Esophagus muscularis mucosa (tissue), 4 donors: ENCODE results near the gene ALKBH5. TPM values are rescaled to one million over a fixed set of nuclear protein-coding genes. Genes with fewer than 3 reads are reported as not detected.

Source experiments
- DNase-seq: peaks from one replicate; pipeline ENCODE4 v3.0.0-alpha.2; 2017; ENCODE audit errors: extremely low spot score
- H3K27ac ChIP-seq, 4 donors: fragments of 200-600 bp; sonication (generic); replicated peaks in 1 of 4; 1 replicate in 3 of 4; 2 replicates in 1 of 4; pipeline ENCODE4 v1.5.1; 2016 to 2019; ENCODE audit warnings: mild to moderate bottlenecking in 1 of 4
- H3K27me3 ChIP-seq, 4 donors: fragments of 200-600 bp; sonication (generic); one replicate each; pipeline versions ENCODE4 v1.5.1 to v1.6.0; 2016 to 2019
- H3K36me3 ChIP-seq, 4 donors: fragments of 200-600 bp; sonication (generic); one replicate each; pipeline ENCODE4 v1.5.1; 2016 to 2019
- H3K4me1 ChIP-seq, 4 donors: fragments of 200-600 bp; sonication (generic); one replicate each; pipeline ENCODE4 v1.5.1; 2016 to 2019
- H3K4me3 ChIP-seq, 4 donors: fragments of 200-600 bp; sonication (generic); 1 replicate in 2 of 4; 2 replicates in 2 of 4; pipeline ENCODE4 v1.5.1; 2016 to 2019; ENCODE audit warnings: mild to moderate bottlenecking in 4 of 4, moderate library complexity in 1 of 4
- H3K9me3 ChIP-seq, 4 donors: fragments of 200-600 bp; sonication (generic); 1 replicate in 3 of 4; 2 replicates in 1 of 4; pipeline ENCODE4 v1.5.1; 2016 to 2019
- EP300 ChIP-seq: sonication (generic); formaldehyde crosslinking; IDR thresholded peaks from one replicate; pipeline ENCODE4 v1.6.1; 2017; ENCODE audit warnings: antibody characterized with exemption
- POLR2A ChIP-seq: fragments of 450-650 bp; IDR thresholded peaks from one replicate; pipeline ENCODE4 v1.6.1; 2017; ENCODE audit warnings: antibody characterized with exemption, moderate library complexity, mild to moderate bottlenecking, low read depth
- POLR2AphosphoS5 ChIP-seq, 2 donors: sonication (generic); formaldehyde crosslinking; IDR thresholded peaks; one replicate each; pipeline ENCODE4 v1.6.1; 2017; ENCODE audit warnings: antibody characterized with exemption in 2 of 2
- whole genome bisulfite sequencing: methylation state at CpG from one replicate; pipeline ENCODE4 v1.1.5; 2018; 5-methylcytosine and 5-hydroxymethylcytosine counted together
- intact Hi-C: fragments of 100-400 bp; cut with DNase I; formaldehyde crosslinking; loops from one replicate; pipeline ENCODE4 v1.15.1; 2023
- total RNA-seq, 4 donors: library from RNA; depleted of rRNA; stranded (reverse); fragments of >200 nt; gene quantifications; one replicate each; pipeline versions ENCODE4 v1.1.0 to v1.2.1, GENCODE V29; 2016
- TF ChIP-seq, protein P1 (sequence below), 3 experiments: fragments of 200-600 bp in 2 of 3; fragments of 450-650 bp in 1 of 3; sonication (generic) in 2 of 3; IDR thresholded peaks; one replicate each; pipeline ENCODE4 v1.5.1; 2017 to 2019; ENCODE audit warnings: antibody characterized with exemption in 3 of 3, mild to moderate bottlenecking in 2 of 3, moderate library complexity in 1 of 3

The ALKBH5 gene
- total RNA-seq, 4 donors from 2014 or later, result 120 to 197 (median 151) TPM

DNA sequence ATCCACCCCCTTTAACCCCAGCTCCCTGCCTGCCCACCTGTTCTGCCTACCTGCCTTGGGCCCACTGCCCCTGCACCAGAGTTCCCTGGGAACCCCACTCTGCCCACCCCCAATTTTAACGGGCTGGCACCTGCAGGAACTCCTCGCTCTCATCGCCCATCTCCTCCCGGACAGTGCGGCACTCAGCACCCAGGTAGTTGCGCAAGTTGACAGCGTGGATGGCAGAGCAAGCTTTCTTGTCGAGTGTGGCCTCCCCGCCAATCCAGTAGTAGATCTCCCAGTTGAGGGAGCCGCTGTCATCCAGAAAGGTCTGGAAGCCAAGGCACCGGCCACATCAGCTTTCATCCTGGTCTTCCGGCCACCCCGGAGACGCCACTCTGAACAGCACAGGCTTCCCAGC lies 67.1 kb downstream of the ALKBH5 start:
- DNase-seq, result no peak
- TF ChIP-seq EP300 (no peak), POLR2A (no peak)
- TF ChIP-seq, protein P1, sequence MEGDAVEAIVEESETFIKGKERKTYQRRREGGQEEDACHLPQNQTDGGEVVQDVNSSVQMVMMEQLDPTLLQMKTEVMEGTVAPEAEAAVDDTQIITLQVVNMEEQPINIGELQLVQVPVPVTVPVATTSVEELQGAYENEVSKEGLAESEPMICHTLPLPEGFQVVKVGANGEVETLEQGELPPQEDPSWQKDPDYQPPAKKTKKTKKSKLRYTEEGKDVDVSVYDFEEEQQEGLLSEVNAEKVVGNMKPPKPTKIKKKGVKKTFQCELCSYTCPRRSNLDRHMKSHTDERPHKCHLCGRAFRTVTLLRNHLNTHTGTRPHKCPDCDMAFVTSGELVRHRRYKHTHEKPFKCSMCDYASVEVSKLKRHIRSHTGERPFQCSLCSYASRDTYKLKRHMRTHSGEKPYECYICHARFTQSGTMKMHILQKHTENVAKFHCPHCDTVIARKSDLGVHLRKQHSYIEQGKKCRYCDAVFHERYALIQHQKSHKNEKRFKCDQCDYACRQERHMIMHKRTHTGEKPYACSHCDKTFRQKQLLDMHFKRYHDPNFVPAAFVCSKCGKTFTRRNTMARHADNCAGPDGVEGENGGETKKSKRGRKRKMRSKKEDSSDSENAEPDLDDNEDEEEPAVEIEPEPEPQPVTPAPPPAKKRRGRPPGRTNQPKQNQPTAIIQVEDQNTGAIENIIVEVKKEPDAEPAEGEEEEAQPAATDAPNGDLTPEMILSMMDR (IDR thresholded peaks at IDR 0.05), result no peak
- peaks cover 76 to 100% (median 100%) of the 10 kb centered on the region in 4 donors for H3K36me3 ChIP-seq
- no peak overlapping the region for H3K27ac ChIP-seq
- H3K27me3 ChIP-seq, result no peaks in the 10 kb centered on the region
- intact Hi-C loops, result no loop called here
- H3K4me3 ChIP-seq, result no peak overlapping the region
- 91% methylated on average over 11 of the region's 14 CpGs for WGBS
- H3K9me3 ChIP-seq, result no peaks in the 10 kb centered on the region
- peaks cover 25 to 28% (median 26%) of the 10 kb centered on the region in 4 donors for H3K4me1 ChIP-seq

DNA sequence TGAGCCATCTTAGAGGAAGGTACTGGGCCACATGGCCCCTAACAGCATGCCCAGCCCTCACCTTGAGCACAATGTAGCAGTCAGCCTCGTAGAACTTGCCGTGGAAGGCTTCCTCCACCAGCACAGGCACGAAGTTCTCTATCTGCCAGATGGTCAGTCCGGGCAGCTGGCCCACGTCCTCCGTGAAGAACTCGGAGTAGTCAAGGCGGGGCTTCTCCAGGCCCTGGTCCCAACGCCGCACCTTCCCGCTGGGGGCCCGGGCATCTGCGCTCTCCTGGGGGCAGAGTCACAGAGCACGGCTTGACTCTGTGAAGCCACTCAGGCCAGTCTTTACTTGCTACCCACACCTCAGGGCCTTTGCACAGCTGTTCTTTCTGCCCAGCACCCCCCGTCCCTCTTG lies 67.6 kb downstream of the ALKBH5 start:
- 79% methylated on average over 2 of the region's 15 CpGs for WGBS
- Histone ChIP-seq H3K27ac (no peak overlapping the region), H3K9me3 (no peaks in the 10 kb centered on the region), H3K4me1 (peaks cover 25 to 33% (median 30%) of the 10 kb centered on the region in 4 donors), H3K27me3 (no peaks in the 10 kb centered on the region), H3K36me3 (peaks cover 74 to 100% (median 100%) of the 10 kb centered on the region in 4 donors), H3K4me3 (no peak overlapping the region)
- intact Hi-C loops, result no loop called here
- TF ChIP-seq, protein P1 (IDR thresholded peaks at IDR 0.05), result no peak
- TF ChIP-seq POLR2A, result no peak
- TF ChIP-seq EP300, result no peak
- no peak for TF ChIP-seq POLR2AphosphoS5 (IDR thresholded peaks at IDR 0.05)
- DNase-seq, result no peak

- H3K9me3 ChIP-seq, result no peaks in the 10 kb centered on the region
- intact Hi-C loops, result no loop called here
- H3K4me3 ChIP-seq, result no peak overlapping the region
- TF ChIP-seq, protein P1 (IDR thresholded peaks at IDR 0.05), result no peak
- TF ChIP-seq EP300 (no peak), POLR2AphosphoS5 (IDR thresholded peaks at IDR 0.05) (no peak), POLR2A (no peak)
- H3K27ac ChIP-seq, result no peak overlapping the region
- H3K27me3 ChIP-seq, result no peaks in the 10 kb centered on the region
- no peak for DNase-seq
- no CpG with 5 or more reads among the region's 5 CpGs for WGBS
- peaks cover 29 to 34% (median 33%) of the 10 kb centered on the region in 4 donors for H3K4me1 ChIP-seq
- H3K36me3 ChIP-seq, result peaks cover 71 to 97% (median 96%) of the 10 kb centered on the region in 4 donors
Observed at GRCh38 chr17:18252160-18252559, 68.5 kb downstream of the ALKBH5 start.

DNA sequence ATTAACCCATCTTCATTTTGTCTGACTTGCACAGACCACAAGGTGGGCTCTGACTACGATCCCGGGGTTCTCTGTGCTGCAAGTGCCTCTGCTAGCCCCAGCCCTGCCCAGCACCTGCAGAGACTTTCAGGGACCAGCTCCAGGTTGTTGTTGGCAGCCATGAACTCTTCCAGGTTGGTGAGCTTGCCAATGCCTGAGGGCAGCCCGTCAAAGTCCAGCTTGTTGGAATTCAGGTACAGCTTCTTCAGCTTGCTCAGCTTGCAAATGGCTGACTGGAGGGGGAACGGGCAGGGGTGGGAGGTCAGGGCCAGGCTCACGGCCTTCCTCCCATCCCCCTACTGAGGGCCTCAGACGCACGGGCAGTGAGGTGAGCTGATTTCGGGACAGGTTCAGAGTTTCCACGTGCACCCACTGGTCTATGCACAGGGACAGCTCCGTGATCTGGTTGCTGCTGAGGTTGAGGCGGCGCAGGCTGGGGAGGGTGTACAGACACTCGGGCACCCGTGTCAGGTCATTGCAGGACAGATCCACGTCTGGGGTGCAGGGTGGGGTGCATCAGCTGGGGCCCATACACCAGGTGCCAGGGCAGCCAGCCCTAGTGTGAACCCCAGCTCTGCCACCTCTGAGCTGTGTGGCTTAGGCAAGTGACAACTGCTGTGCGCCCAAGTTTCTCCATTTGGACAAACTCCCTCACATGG lies 69.7 kb downstream of the ALKBH5 start:
- Histone ChIP-seq H3K27ac (no peak overlapping the region), H3K9me3 (no peaks in the 10 kb centered on the region), H3K4me1 (peaks cover 22 to 29% (median 28%) of the 10 kb centered on the region in 4 donors), H3K4me3 (no peak overlapping the region), H3K36me3 (peaks cover 71 to 86% (median 84%) of the 10 kb centered on the region in 4 donors), H3K27me3 (no peaks in the 10 kb centered on the region)
- WGBS, result 82% methylated on average over 9 of the region's 16 CpGs
- TF ChIP-seq, protein P1 (IDR thresholded peaks at IDR 0.05), result no peak
- TF ChIP-seq EP300 (no peak), POLR2AphosphoS5 (IDR thresholded peaks at IDR 0.05) (no peak), POLR2A (no peak)
- no peak for DNase-seq
- intact Hi-C loops, result no loop called here
